GM12878 (cell line): ENCODE data around the gene SLC25A30. TPM values are rescaled to one million over a fixed set of nuclear protein-coding genes. Genes with fewer than 3 reads are reported as not detected.

ENCODE experiments used
- CREM ChIP-seq: IDR thresholded peaks from 2 replicates; pipeline ENCODE4 v1.6.1; 2014; ENCODE audit warnings: antibody characterized with exemption, low read depth
- DPF2 ChIP-seq: fragments of 450-650 bp; IDR thresholded peaks from 2 replicates; pipeline ENCODE4 v1.6.1; 2017; ENCODE audit warnings: mild to moderate bottlenecking
- EGR1 ChIP-seq, 2 experiments: IDR thresholded peaks; 1 replicate in 1 of 2; 2 replicates in 1 of 2; pipeline ENCODE4 v1.6.1; 2011 to 2012; ENCODE audit warnings: low read depth in 2 of 2, low read length in 2 of 2, borderline replicate concordance in 1 of 2, mild to moderate bottlenecking in 1 of 2, moderate library complexity in 1 of 2
- FOXK2 ChIP-seq: fragments of 450-650 bp; IDR thresholded peaks from 2 replicates; pipeline ENCODE4 v1.6.1; 2017; ENCODE audit warnings: mild to moderate bottlenecking, moderate library complexity
- IKZF1 ChIP-seq: fragments of 450-650 bp; conservative IDR thresholded peaks from 2 replicates; pipeline ENCODE4 v1.6.1; 2017; ENCODE audit warnings: antibody characterized with exemption, mild to moderate bottlenecking
- IRF4 ChIP-seq: IDR thresholded peaks from 2 replicates; pipeline ENCODE4 v1.6.1; 2011; ENCODE audit warnings: low read depth, low read length
- MTA2 ChIP-seq: fragments of 450-650 bp; IDR thresholded peaks from 2 replicates; pipeline ENCODE4 v1.6.1; 2016; ENCODE audit warnings: low read depth, mild to moderate bottlenecking, moderate library complexity
- NFYA ChIP-seq: IDR thresholded peaks from 2 replicates; pipeline ENCODE4 v1.6.1; 2011; ENCODE audit warnings: low read depth, mild to moderate bottlenecking, low read length, improper control_type of control experiment, borderline replicate concordance
- NFYB ChIP-seq: IDR thresholded peaks from 2 replicates; pipeline ENCODE4 v1.6.1; 2011; ENCODE audit warnings: low read depth, mild to moderate bottlenecking, low read length, improper control_type of control experiment, moderate library complexity; ENCODE audit not compliant: insufficient read depth
- NR2C1 ChIP-seq: fragments of 450-650 bp; IDR thresholded peaks from 2 replicates; pipeline ENCODE4 v1.6.1; 2017; ENCODE audit warnings: antibody characterized with exemption, mild to moderate bottlenecking, moderate library complexity
- PAX5 ChIP-seq: IDR thresholded peaks from 2 replicates; pipeline ENCODE4 v1.6.1; 2011; ENCODE audit warnings: low read depth, low read length, borderline replicate concordance
- RB1 ChIP-seq: fragments of 450-650 bp; formaldehyde crosslinking; IDR thresholded peaks from 2 replicates; pipeline ENCODE4 v1.6.1; 2017; ENCODE audit warnings: mild to moderate bottlenecking, borderline replicate concordance
- SIN3A ChIP-seq: IDR thresholded peaks from 2 replicates; pipeline ENCODE4 v1.6.1; 2012; ENCODE audit warnings: low read depth, low read length, improper control_type of control experiment
- SIX5 ChIP-seq: IDR thresholded peaks from 2 replicates; pipeline ENCODE4 v1.6.1; 2011; ENCODE audit warnings: mild to moderate bottlenecking, low read depth, low read length, moderate library complexity; ENCODE audit not compliant: severe bottlenecking
- SP1 ChIP-seq: IDR thresholded peaks from one replicate; pipeline ENCODE4 v1.6.1; 2011; ENCODE audit warnings: low read depth, low read length
- ZNF24 ChIP-seq: fragments of 450-650 bp; IDR thresholded peaks from 2 replicates; pipeline ENCODE4 v1.6.1; 2017; ENCODE audit warnings: antibody characterized with exemption, mild to moderate bottlenecking
- polyA plus RNA-seq, 11 experiments: library from polyadenylated mRNA; depleted of rRNA in 4 of 11; unstranded in 6 of 11; stranded (reverse) in 5 of 11; fragments of >200 nt; fragmentation: Nextera tagmentation in 4 of 11; fragmentation: Illumina TruSeq in 1 of 11; extraction: Ambion mirVana in 4 of 11; extraction: Trizol in 1 of 11; gene quantifications; 1 replicate in 1 of 11; 2 replicates in 10 of 11; pipeline versions ENCODE4 v1.2.1 to v1.2.3, GENCODE V29; 2011 to 2016; ENCODE audit warnings: inconsistent platforms in 2 of 11, missing spikeins in 2 of 11, low read depth in 1 of 11
- total RNA-seq, 4 experiments: library from RNA; depleted of rRNA in 3 of 4; stranded (reverse); fragments of >200 nt in 3 of 4; fragmentation: Illumina TruSeq in 1 of 4; extraction: Trizol in 1 of 4; gene quantifications; 2 replicates each; pipeline versions ENCODE4 v1.2.1 to v1.2.3, GENCODE V29; 2013 to 2021
- TF ChIP-seq, protein P1 (sequence below): IDR thresholded peaks from 2 replicates; pipeline ENCODE4 v1.6.1; 2012; ENCODE audit warnings: low read length, inconsistent platforms
- TF ChIP-seq, protein P2 (sequence below): fragments of 450-650 bp; formaldehyde crosslinking; IDR thresholded peaks from 2 replicates; pipeline ENCODE4 v1.4.0; 2022; ENCODE audit warnings: mild to moderate bottlenecking, moderate library complexity
- TF ChIP-seq, protein P3 (sequence below): fragments of 450-650 bp; IDR thresholded peaks from 2 replicates; pipeline ENCODE4 v1.6.1; 2017; ENCODE audit warnings: low read depth, mild to moderate bottlenecking, moderate library complexity
- TF ChIP-seq, protein P4 (sequence below): fragments of 450-650 bp; IDR thresholded peaks from 2 replicates; pipeline ENCODE4 v1.6.1; 2016; ENCODE audit warnings: mild to moderate bottlenecking, moderate library complexity, borderline replicate concordance

Gene SLC25A30
- total and polyA plus RNA-seq, 10 of the 15 experiments (the other 5 are each of a cell fraction or from before 2014, with no cell fraction given) = 2.4 to 18.0 (median 8.9) TPM

DNA sequence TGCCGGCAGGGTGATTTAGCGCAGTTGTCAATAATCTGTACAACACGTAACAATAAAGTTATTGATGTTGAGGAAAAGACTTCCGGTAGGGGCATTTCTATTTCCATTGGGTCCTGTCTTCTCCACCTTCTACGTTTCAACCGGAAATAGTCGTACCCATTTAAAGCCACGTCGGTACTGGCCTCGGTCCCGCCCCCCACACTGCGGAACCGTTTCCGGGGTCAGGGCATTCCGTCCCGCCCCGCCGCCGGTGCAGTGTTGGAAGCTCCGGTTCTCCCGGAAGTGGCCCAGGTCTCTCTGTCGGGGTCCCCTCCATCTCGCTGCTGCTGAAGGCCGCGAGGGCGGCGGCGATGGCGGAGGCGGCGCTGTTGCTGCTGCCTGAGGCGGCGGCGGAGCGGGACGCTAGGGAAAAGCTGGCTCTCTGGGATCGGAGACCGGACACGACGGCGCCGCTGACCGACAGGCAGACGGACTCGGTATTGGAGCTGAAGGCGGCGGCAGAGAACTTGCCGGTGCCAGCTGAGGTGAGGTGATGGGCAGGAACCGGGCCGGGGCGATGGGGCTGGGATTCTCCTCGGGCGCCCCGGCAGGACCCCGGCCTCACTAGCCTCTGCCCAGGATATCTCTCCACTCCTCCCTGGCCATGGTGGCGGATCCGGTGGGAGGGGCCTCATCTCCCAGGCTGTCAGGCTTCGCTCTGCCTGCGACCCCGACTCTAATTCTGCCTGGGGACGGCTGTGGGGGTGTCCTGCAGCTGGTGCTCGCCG is 46.7 kb upstream of the SLC25A30 start, which contains the start of gene COG3 (continued):
- TF ChIP-seq, protein P1, sequence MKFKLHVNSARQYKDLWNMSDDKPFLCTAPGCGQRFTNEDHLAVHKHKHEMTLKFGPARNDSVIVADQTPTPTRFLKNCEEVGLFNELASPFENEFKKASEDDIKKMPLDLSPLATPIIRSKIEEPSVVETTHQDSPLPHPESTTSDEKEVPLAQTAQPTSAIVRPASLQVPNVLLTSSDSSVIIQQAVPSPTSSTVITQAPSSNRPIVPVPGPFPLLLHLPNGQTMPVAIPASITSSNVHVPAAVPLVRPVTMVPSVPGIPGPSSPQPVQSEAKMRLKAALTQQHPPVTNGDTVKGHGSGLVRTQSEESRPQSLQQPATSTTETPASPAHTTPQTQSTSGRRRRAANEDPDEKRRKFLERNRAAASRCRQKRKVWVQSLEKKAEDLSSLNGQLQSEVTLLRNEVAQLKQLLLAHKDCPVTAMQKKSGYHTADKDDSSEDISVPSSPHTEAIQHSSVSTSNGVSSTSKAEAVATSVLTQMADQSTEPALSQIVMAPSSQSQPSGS = peak; percentile 51; the same call in 1 of the 2 replicates
- TF ChIP-seq PAX5 (peak; percentile 2; the same call in 1 of the 2 replicates), MTA2 (peak; percentile 90), FOXK2 (peak; percentile 56; the same call in 1 of the 2 replicates), SIN3A (peak; percentile 86), CREM (peak; percentile 85), NR2C1 (peak; percentile 99), EGR1 (IDR thresholded peaks at IDR 0.05; ENCODE audit: borderline replicate concordance in 1 of 2, low read depth in 2 of 2, low read length in 2 of 2) (peak in 1 of 2 experiments; percentile 15; a peak in 1 of 3 replicates), RB1 (peak; percentile 87; the same call in 1 of the 2 replicates), IKZF1 (peak; percentile 87), DPF2 (peak; percentile 70; the same call in 1 of the 2 replicates), ZNF24 (no peak), IRF4 (peak; percentile 57; the same call in 1 of the 2 replicates), SIX5 (peak; percentile 70), NFYB (peak; percentile 50; the same call in 1 of the 2 replicates), SP1 (peak; percentile 39), NFYA (no peak)
- TF ChIP-seq, protein P2, sequence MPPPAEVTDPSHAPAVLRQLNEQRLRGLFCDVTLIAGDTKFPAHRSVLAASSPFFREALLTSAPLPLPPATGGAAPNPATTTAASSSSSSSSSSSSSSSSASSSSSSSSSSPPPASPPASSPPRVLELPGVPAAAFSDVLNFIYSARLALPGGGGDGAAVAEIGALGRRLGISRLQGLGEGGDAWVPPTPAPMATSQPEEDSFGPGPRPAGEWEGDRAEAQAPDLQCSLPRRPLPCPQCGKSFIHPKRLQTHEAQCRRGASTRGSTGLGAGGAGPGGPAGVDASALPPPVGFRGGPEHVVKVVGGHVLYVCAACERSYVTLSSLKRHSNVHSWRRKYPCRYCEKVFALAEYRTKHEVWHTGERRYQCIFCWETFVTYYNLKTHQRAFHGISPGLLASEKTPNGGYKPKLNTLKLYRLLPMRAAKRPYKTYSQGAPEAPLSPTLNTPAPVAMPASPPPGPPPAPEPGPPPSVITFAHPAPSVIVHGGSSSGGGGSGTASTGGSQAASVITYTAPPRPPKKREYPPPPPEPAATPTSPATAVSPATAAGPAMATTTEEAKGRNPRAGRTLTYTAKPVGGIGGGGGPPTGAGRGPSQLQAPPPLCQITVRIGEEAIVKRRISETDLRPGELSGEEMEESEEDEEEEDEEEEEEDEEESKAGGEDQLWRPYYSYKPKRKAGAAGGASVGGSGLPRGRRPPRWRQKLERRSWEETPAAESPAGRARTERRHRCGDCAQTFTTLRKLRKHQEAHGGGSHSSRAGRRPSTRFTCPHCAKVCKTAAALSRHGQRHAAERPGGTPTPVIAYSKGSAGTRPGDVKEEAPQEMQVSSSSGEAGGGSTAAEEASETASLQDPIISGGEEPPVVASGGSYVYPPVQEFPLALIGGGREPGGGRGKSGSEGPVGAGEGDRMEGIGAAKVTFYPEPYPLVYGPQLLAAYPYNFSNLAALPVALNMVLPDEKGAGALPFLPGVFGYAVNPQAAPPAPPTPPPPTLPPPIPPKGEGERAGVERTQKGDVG = no peak
- TF ChIP-seq, protein P3, sequence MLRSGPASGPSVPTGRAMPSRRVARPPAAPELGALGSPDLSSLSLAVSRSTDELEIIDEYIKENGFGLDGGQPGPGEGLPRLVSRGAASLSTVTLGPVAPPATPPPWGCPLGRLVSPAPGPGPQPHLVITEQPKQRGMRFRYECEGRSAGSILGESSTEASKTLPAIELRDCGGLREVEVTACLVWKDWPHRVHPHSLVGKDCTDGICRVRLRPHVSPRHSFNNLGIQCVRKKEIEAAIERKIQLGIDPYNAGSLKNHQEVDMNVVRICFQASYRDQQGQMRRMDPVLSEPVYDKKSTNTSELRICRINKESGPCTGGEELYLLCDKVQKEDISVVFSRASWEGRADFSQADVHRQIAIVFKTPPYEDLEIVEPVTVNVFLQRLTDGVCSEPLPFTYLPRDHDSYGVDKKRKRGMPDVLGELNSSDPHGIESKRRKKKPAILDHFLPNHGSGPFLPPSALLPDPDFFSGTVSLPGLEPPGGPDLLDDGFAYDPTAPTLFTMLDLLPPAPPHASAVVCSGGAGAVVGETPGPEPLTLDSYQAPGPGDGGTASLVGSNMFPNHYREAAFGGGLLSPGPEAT = no peak
- TF ChIP-seq, protein P4, sequence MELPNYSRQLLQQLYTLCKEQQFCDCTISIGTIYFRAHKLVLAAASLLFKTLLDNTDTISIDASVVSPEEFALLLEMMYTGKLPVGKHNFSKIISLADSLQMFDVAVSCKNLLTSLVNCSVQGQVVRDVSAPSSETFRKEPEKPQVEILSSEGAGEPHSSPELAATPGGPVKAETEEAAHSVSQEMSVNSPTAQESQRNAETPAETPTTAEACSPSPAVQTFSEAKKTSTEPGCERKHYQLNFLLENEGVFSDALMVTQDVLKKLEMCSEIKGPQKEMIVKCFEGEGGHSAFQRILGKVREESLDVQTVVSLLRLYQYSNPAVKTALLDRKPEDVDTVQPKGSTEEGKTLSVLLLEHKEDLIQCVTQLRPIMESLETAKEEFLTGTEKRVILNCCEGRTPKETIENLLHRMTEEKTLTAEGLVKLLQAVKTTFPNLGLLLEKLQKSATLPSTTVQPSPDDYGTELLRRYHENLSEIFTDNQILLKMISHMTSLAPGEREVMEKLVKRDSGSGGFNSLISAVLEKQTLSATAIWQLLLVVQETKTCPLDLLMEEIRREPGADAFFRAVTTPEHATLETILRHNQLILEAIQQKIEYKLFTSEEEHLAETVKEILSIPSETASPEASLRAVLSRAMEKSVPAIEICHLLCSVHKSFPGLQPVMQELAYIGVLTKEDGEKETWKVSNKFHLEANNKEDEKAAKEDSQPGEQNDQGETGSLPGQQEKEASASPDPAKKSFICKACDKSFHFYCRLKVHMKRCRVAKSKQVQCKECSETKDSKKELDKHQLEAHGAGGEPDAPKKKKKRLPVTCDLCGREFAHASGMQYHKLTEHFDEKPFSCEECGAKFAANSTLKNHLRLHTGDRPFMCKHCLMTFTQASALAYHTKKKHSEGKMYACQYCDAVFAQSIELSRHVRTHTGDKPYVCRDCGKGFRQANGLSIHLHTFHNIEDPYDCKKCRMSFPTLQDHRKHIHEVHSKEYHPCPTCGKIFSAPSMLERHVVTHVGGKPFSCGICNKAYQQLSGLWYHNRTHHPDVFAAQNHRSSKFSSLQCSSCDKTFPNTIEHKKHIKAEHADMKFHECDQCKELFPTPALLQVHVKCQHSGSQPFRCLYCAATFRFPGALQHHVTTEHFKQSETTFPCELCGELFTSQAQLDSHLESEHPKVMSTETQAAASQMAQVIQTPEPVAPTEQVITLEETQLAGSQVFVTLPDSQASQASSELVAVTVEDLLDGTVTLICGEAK = peak; percentile 100
